ENCODE measurements around the gene FOXI1.

Gene FOXI1

GRCh38 chr5:170105642-170106611 is at the start of gene FOXI1:
TSS of gene FOXI1 (plus strand) at chr5:170105897. CDS start at chr5:170105958, 61 bp downstream.
- no peak for DNase-seq

- no peak for DNase-seq
These were observed 49.0 kb upstream of the FOXI1 start for GRCh38 chr5:170056561-170057267.

- DNase-seq: no peak
These were observed 48.4 kb upstream of the FOXI1 start for GRCh38 chr5:170057311-170057710.

- no peak for DNase-seq
These were observed 46.5 kb upstream of the FOXI1 start for GRCh38 chr5:170059221-170059620.

- no peak for DNase-seq
These were observed 38.5 kb upstream of the FOXI1 start for GRCh38 chr5:170067152-170067551.

- DNase-seq: no peak
These were observed 38.0 kb upstream of the FOXI1 start for GRCh38 chr5:170067574-170068170.

GRCh38 chr5:170069512-170069911 is 36.2 kb upstream of the FOXI1 start:
- DNase-seq: no peak

- no peak for DNase-seq
These were observed 34.9 kb upstream of the FOXI1 start for GRCh38 chr5:170070556-170071412.

GRCh38 chr5:170071748-170072147 is 33.9 kb upstream of the FOXI1 start:
- no peak for DNase-seq

GRCh38 chr5:170075696-170076095 is 30.0 kb upstream of the FOXI1 start:
- DNase-seq: no peak

GRCh38 chr5:170076211-170076610 is 29.5 kb upstream of the FOXI1 start:
- DNase-seq: no peak

- no peak for DNase-seq
These were observed 29.0 kb upstream of the FOXI1 start for GRCh38 chr5:170076739-170077138.

GRCh38 chr5:170077526-170077925 is 28.2 kb upstream of the FOXI1 start:
- no peak for DNase-seq

- no peak for DNase-seq
These were observed 27.2 kb upstream of the FOXI1 start for GRCh38 chr5:170078458-170078857.

GRCh38 chr5:170078931-170079330 is 26.8 kb upstream of the FOXI1 start:
- DNase-seq: no peak

- DNase-seq: no peak
These were observed 25.5 kb upstream of the FOXI1 start for GRCh38 chr5:170080217-170080616.

- DNase-seq: no peak
These were observed 24.8 kb upstream of the FOXI1 start for GRCh38 chr5:170080786-170081445.

GRCh38 chr5:170081616-170082015 is 24.1 kb upstream of the FOXI1 start:
- DNase-seq: no peak

- no peak for DNase-seq
These were observed 23.0 kb upstream of the FOXI1 start for GRCh38 chr5:170082701-170083100.

- no peak for DNase-seq
These were observed 18.4 kb upstream of the FOXI1 start for GRCh38 chr5:170087168-170087817.

GRCh38 chr5:170092455-170093101 is 13.1 kb upstream of the FOXI1 start:
- no peak for DNase-seq

Measured in AML-193 (cell line).